Parathyroid adenoma (tissue), 2 donors: Measurements from ENCODE around the gene TNFRSF18.

Experiments
- H2AFZ ChIP-seq: fragments of 300-600 bp; sonication (generic); one replicate; pipeline ENCODE4 v1.7.0; 2017; ENCODE audit warnings: antibody characterized with exemption, mild to moderate bottlenecking
- H3K27ac ChIP-seq: fragments of 300-600 bp; sonication (generic); one replicate; pipeline ENCODE4 v1.7.0; 2017
- H3K27me3 ChIP-seq: fragments of 300-600 bp; sonication (generic); one replicate; pipeline ENCODE4 v1.7.0; 2017; ENCODE audit warnings: low read length; ENCODE audit not compliant: control insufficient read depth, insufficient read depth
- H3K36me3 ChIP-seq: fragments of 300-600 bp; sonication (generic); one replicate; pipeline ENCODE4 v1.7.0; 2017; ENCODE audit warnings: low read length; ENCODE audit not compliant: control insufficient read depth, insufficient read depth
- H3K4me1 ChIP-seq: fragments of 300-600 bp; sonication (generic); one replicate; pipeline ENCODE4 v1.7.0; 2017; ENCODE audit warnings: control low read depth
- H3K4me2 ChIP-seq: fragments of 300-600 bp; sonication (generic); one replicate; pipeline ENCODE4 v1.7.0; 2017; ENCODE audit warnings: low read length
- H3K4me3 ChIP-seq: fragments of 300-600 bp; sonication (generic); one replicate; pipeline ENCODE4 v1.7.0; 2017; ENCODE audit warnings: low read depth, low read length
- H3K79me2 ChIP-seq: fragments of 300-600 bp; sonication (generic); one replicate; pipeline ENCODE4 v1.7.0; 2017; ENCODE audit warnings: control low read depth
- H3K9ac ChIP-seq: fragments of 300-600 bp; sonication (generic); one replicate; pipeline ENCODE4 v1.7.0; 2017; ENCODE audit warnings: mild to moderate bottlenecking
- H3K9me3 ChIP-seq: fragments of 300-600 bp; sonication (generic); one replicate; pipeline ENCODE4 v1.7.0; 2017; ENCODE audit warnings: low read length; ENCODE audit not compliant: control insufficient read depth
- CTCF ChIP-seq: fragments of 300-600 bp; sonication (generic); IDR thresholded peaks from one replicate; pipeline ENCODE4 v1.7.0; 2017; ENCODE audit warnings: antibody characterized with exemption, mild to moderate bottlenecking
- donor health status: primary hyperparathyroidism.

The TNFRSF18 gene

GRCh38 chr1:1243807-1244191, 37.4 kb upstream of the TNFRSF18 start:
- Histone ChIP-seq H3K9me3 (no peaks in the 10 kb centered on the region), H3K9ac (no peak overlapping the region), H3K27ac (no peak overlapping the region), H3K4me2 (no peak overlapping the region), H3K27me3 (no peaks in the 10 kb centered on the region), H3K4me1 (no peaks in the 10 kb centered on the region), H2AFZ (no peak overlapping the region), H3K4me3 (no peak overlapping the region), H3K79me2 (no peaks in the 10 kb centered on the region), H3K36me3 (no peaks in the 10 kb centered on the region)
- TF ChIP-seq CTCF, result no peak

GRCh38 chr1:1243266-1243660, 36.9 kb upstream of the TNFRSF18 start:
- no peak for TF ChIP-seq CTCF
- Histone ChIP-seq H3K9me3 (no peaks in the 10 kb centered on the region), H3K79me2 (no peaks in the 10 kb centered on the region), H2AFZ (no peak overlapping the region), H3K4me1 (no peaks in the 10 kb centered on the region), H3K27ac (no peak overlapping the region), H3K4me2 (no peak overlapping the region), H3K36me3 (no peaks in the 10 kb centered on the region), H3K27me3 (no peaks in the 10 kb centered on the region), H3K4me3 (no peak overlapping the region), H3K9ac (no peak overlapping the region)

GRCh38 chr1:1242461-1243265, 36.3 kb upstream of the TNFRSF18 start:
- Histone ChIP-seq H3K79me2 (no peaks in the 10 kb centered on the region), H3K36me3 (no peaks in the 10 kb centered on the region), H3K4me3 (no peak overlapping the region), H3K9ac (no peak overlapping the region), H3K27me3 (no peaks in the 10 kb centered on the region), H2AFZ (no peak overlapping the region), H3K4me2 (no peak overlapping the region), H3K27ac (no peak overlapping the region), H3K9me3 (no peaks in the 10 kb centered on the region), H3K4me1 (no peaks in the 10 kb centered on the region)
- no peak for TF ChIP-seq CTCF

GRCh38 chr1:1241588-1242219, 35.3 kb upstream of the TNFRSF18 start:
- H3K27me3 ChIP-seq, result no peaks in the 10 kb centered on the region
- no peak for TF ChIP-seq CTCF
- H3K4me2 ChIP-seq, result no peak overlapping the region
- H3K36me3 ChIP-seq, result no peaks in the 10 kb centered on the region
- no peak overlapping the region for H3K9ac ChIP-seq
- H3K4me3 ChIP-seq, result no peak overlapping the region
- H3K4me1 ChIP-seq, result no peaks in the 10 kb centered on the region
- H2AFZ ChIP-seq, result no peak overlapping the region
- no peaks in the 10 kb centered on the region for H3K9me3 ChIP-seq
- H3K79me2 ChIP-seq, result no peaks in the 10 kb centered on the region
- no peak overlapping the region for H3K27ac ChIP-seq
